K562 (cell line): ENCODE data around the gene NME4. TPM values are rescaled to one million over a fixed set of nuclear protein-coding genes. Genes with fewer than 3 reads are reported as not detected.

Experiments used
- ATAC-seq: fragments of 200-7000 bp; cut with Tn5 transposase; 3 replicates; pipeline ENCODE4 v1.9.1; 2020; ENCODE audit warnings: moderate library complexity
- BruUV-seq: library from RNA; stranded (reverse); fragments of 400-500 nt; replicated peaks from 2 replicates; lab custom pipeline; 2021; lab: Mats Ljungman, UMichigan
- CTCF ChIA-PET: fragments of 300-600 bp; formaldehyde crosslinking; extraction: SDS; loops from one replicate; lab custom pipeline; 2021; ENCODE audit warnings: low intra/inter-chr PET ratio; lab: Yijun Ruan, JAX
- POLR2A ChIA-PET: fragments of 300-600, 350-650 bp; sonication (Branson Sonifier 250); formaldehyde crosslinking; extraction: SDS; loops from one replicate; lab custom pipeline; 2021; ENCODE audit warnings: antibody characterized with exemption, inconsistent platforms; lab: Yijun Ruan, JAX
- DNase-seq, 4 experiments: peaks; one replicate each; pipeline versions ENCODE4 v3.0.0 to v3.0.0-alpha.2; 2011 to 2018; ENCODE audit warnings: low spot score in 3 of 4, mixed read lengths in 3 of 4; ENCODE audit errors: extremely low read depth in 1 of 4
- FAIRE-seq: peaks from 2 replicates; lab custom pipeline; 2011; peaks lifted over from hg19 to GRCh38; lab: Jason Lieb, UNC
- H2AFZ ChIP-seq: 2 replicates; pipeline ENCODE4 v1.6.0; 2011; ENCODE audit warnings: low read depth, low read length, control low read depth, inconsistent platforms
- H3K27ac ChIP-seq: fragments of 200-600 bp; 3 replicates; pipeline ENCODE4 v1.8.0; 2011; ENCODE audit warnings: low read depth, mild to moderate bottlenecking, control low read depth, inconsistent platforms, low read length, moderate library complexity, mixed read lengths; ENCODE audit errors: extremely low read depth
- H3K27me3 ChIP-seq, 2 experiments: fragments of 300-600 bp in 1 of 2; 2 replicates in 1 of 2; 3 replicates in 1 of 2; pipeline versions ENCODE4 v1.6.0 to v1.8.0; 2011; ENCODE audit warnings: inconsistent platforms in 2 of 2, low read length in 2 of 2, mild to moderate bottlenecking in 1 of 2, mixed read lengths in 1 of 2, moderate library complexity in 1 of 2; ENCODE audit not compliant: control insufficient read depth in 2 of 2, insufficient read depth in 2 of 2
- H3K36me3 ChIP-seq: fragments of 300-600 bp; 3 replicates; pipeline ENCODE4 v1.8.0; 2011; ENCODE audit warnings: mild to moderate bottlenecking, low read length, inconsistent platforms; ENCODE audit not compliant: control insufficient read depth, insufficient read depth
- H3K4me1 ChIP-seq, 2 experiments: fragments of 200-600 bp in 1 of 2; replicated peaks in 1 of 2; 2 replicates in 1 of 2; 3 replicates in 1 of 2; pipeline versions ENCODE4 v1.5.1 to v1.8.0; 2011; ENCODE audit warnings: inconsistent platforms in 2 of 2, low read length in 2 of 2, mild to moderate bottlenecking in 1 of 2, mixed read lengths in 1 of 2, moderate library complexity in 1 of 2; ENCODE audit not compliant: control insufficient read depth in 2 of 2, insufficient read depth in 2 of 2
- H3K4me2 ChIP-seq: 2 replicates; pipeline ENCODE4 v1.6.1; 2011; ENCODE audit warnings: low read length, control low read depth, inconsistent platforms, mixed read lengths; ENCODE audit not compliant: insufficient read depth
- H3K4me3 ChIP-seq: fragments of 200-600 bp; sonication (generic), shearing (Covaris generic); 2 replicates; pipeline ENCODE4 v1.5.1; 2016; ENCODE audit warnings: control low read depth, inconsistent platforms
- H3K79me2 ChIP-seq: fragments of 200-600 bp; 3 replicates; pipeline ENCODE4 v1.8.0; 2011; ENCODE audit warnings: low read length, inconsistent platforms; ENCODE audit not compliant: control insufficient read depth, insufficient read depth
- H3K9ac ChIP-seq, 2 experiments: 2 replicates each; pipeline versions ENCODE4 v1.6.0 to v1.6.1; 2011; ENCODE audit warnings: low read depth in 2 of 2, low read length in 2 of 2, control low read depth in 1 of 2, inconsistent platforms in 1 of 2, mild to moderate bottlenecking in 1 of 2, mixed read lengths in 1 of 2; ENCODE audit not compliant: insufficient read depth in 1 of 2
- H3K9me1 ChIP-seq: one replicate; pipeline ENCODE4 v1.6.0; 2011; ENCODE audit warnings: inconsistent platforms, mild to moderate bottlenecking, low read length, moderate library complexity; ENCODE audit not compliant: control insufficient read depth, insufficient read depth
- H3K9me3 ChIP-seq: replicated peaks from 2 replicates; pipeline ENCODE4 v1.5.1; 2011; ENCODE audit warnings: low read depth, low read length, inconsistent platforms; ENCODE audit not compliant: control insufficient read depth, insufficient read depth
- H4K20me1 ChIP-seq: replicated peaks from 2 replicates; pipeline ENCODE4 v1.6.1; 2011; ENCODE audit warnings: low read length, inconsistent platforms, mixed read lengths; ENCODE audit not compliant: control insufficient read depth, insufficient read depth
- ARID3A ChIP-seq: IDR thresholded peaks from 2 replicates; pipeline ENCODE4 v1.6.1; 2012; ENCODE audit warnings: low read depth, low read length, improper control_type of control experiment, borderline replicate concordance
- ARNT ChIP-seq, 2 experiments: fragments of 450-650 bp; IDR thresholded peaks; 2 replicates each; pipeline ENCODE4 v1.6.1; 2016; ENCODE audit warnings: mild to moderate bottlenecking in 1 of 2
- BMI1 ChIP-seq: fragments of 150-350 bp; IDR thresholded peaks from 2 replicates; pipeline ENCODE4 v1.6.1; 2014; ENCODE audit warnings: low read length
- BRD9 ChIP-seq: fragments of 450-650 bp; IDR thresholded peaks from 2 replicates; pipeline ENCODE4 v1.6.1; 2018; ENCODE audit warnings: low read depth; ENCODE audit not compliant: partially characterized antibody
- DLX4 ChIP-seq: fragments of 250-450 bp; sonication (Bioruptor Pico); IDR thresholded peaks from 2 replicates; pipeline ENCODE4 v1.6.1; 2021; ENCODE audit warnings: mild to moderate bottlenecking
- FOSL1 ChIP-seq: fragments of 200-800 bp; sonication (Bioruptor generic); conservative IDR thresholded peaks from 2 replicates; pipeline ENCODE4 v1.6.1; 2016; ENCODE audit warnings: missing genetic modification characterization, missing compliant biosample characterization
- FOXK2 ChIP-seq, 2 experiments: fragments of 450-650 bp; IDR thresholded peaks in 1 of 2; conservative IDR thresholded peaks in 1 of 2; 2 replicates each; pipeline ENCODE4 v1.6.1; 2016; ENCODE audit warnings: low read depth in 2 of 2, mild to moderate bottlenecking in 1 of 2
- HNRNPH1 ChIP-seq: fragments of 200-400 bp; formaldehyde crosslinking; optimal IDR thresholded peaks from 2 replicates; pipeline ENCODE3; 2017; ENCODE audit warnings: low read depth, mild to moderate bottlenecking, low read length, moderate library complexity
- KLF1 ChIP-seq: fragments of 450-650 bp; IDR thresholded peaks from 2 replicates; pipeline ENCODE4 v1.6.1; 2016; ENCODE audit warnings: missing genetic modification characterization, missing compliant biosample characterization
- PCBP2 ChIP-seq: fragments of 200-400 bp; formaldehyde crosslinking; IDR thresholded peaks from 2 replicates; pipeline ENCODE4 v1.6.1; 2018; ENCODE audit warnings: low read length, low read depth, mild to moderate bottlenecking, moderate library complexity; ENCODE audit not compliant: poor library complexity, severe bottlenecking
- RFX7 ChIP-seq: fragments of 250-450 bp; sonication (Bioruptor Pico); IDR thresholded peaks from 2 replicates; pipeline ENCODE4 v1.5.1; 2021; ENCODE audit warnings: mild to moderate bottlenecking
- TEAD1 ChIP-seq, 2 experiments: fragments of 450-650 bp in 1 of 2; sonication (generic) in 1 of 2; formaldehyde crosslinking; IDR thresholded peaks; 2 replicates each; pipeline versions ENCODE4 v1.4.0 to v1.8.0; 2020 to 2022; ENCODE audit warnings: mild to moderate bottlenecking in 2 of 2, missing genetic modification reagents in 1 of 2
- ZBTB34 ChIP-seq: fragments of 250-450 bp; sonication (Bioruptor Pico); IDR thresholded peaks from 2 replicates; pipeline ENCODE4 v1.8.0; 2021; ENCODE audit warnings: mild to moderate bottlenecking, moderate library complexity
- ZNF512 ChIP-seq: IDR thresholded peaks from 2 replicates; pipeline ENCODE4 v1.6.1; 2016; ENCODE audit warnings: missing genetic modification characterization, missing compliant biosample characterization
- ZNF586 ChIP-seq: fragments of 450-650 bp; formaldehyde crosslinking; conservative IDR thresholded peaks from 2 replicates; pipeline ENCODE4 v1.4.0; 2020; ENCODE audit warnings: mild to moderate bottlenecking, moderate library complexity
- WGBS: fragments of 100-300 bp; shearing (Covaris generic); methylation state at CpG from one replicate; pipeline ENCODE4 v1.1.6; 2016; ENCODE audit warnings: low coverage, mixed read lengths; ENCODE audit not compliant: insufficient coverage; ENCODE audit errors: missing lambda C conversion rate; 5-methylcytosine and 5-hydroxymethylcytosine counted together
- in situ Hi-C: fragments of 300-500 bp; cut with MboI; formaldehyde crosslinking; loops from 4 replicates; pipeline ENCODE4 v1.15.0; 2018; ENCODE audit warnings: inconsistent platforms, mixed read lengths
- intact Hi-C: fragments of 100-400 bp; cut with micrococcal nuclease; formaldehyde crosslinking; loops from 2 replicates; pipeline ENCODE4 v1.14.2; 2022
- polyA plus RNA-seq, 8 experiments: library from polyadenylated mRNA; depleted of rRNA in 4 of 8; stranded (reverse) in 5 of 8; unstranded in 3 of 8; fragments of >200 nt; fragmentation: Nextera tagmentation in 2 of 8; fragmentation: Illumina TruSeq in 1 of 8; extraction: Ambion mirVana in 2 of 8; extraction: Trizol in 1 of 8; gene quantifications; 2 replicates each; pipeline versions ENCODE4 v1.2.1 to v1.2.3, GENCODE V29; 2011 to 2014; ENCODE audit warnings: inconsistent platforms in 1 of 8, missing spikeins in 1 of 8
- total RNA-seq, 7 experiments: library from RNA; depleted of rRNA in 6 of 7; stranded (reverse); fragments of >200 nt in 6 of 7; fragmentation: Illumina TruSeq in 2 of 7; extraction: Trizol in 2 of 7; gene quantifications; 2 replicates each; pipeline versions ENCODE4 v1.2.1 to v1.2.3, GENCODE V29; 2011 to 2021; ENCODE audit warnings: low replicate concordance in 1 of 7

The NME4 gene
- total and polyA plus RNA-seq, 9 of the 15 experiments (the other 6 are each of a cell fraction or from before 2014, with no cell fraction given) = 15.4 to 264 (median 139) TPM

- TF ChIP-seq FOSL1 (no peak), HNRNPH1 (no peak), BMI1 (no peak)
These were observed 33.9 kb downstream of the NME4 start (continued) for GRCh38 chr16:430904-431303.

- no peak overlapping the region for H2AFZ ChIP-seq
- ATAC-seq (no peak), DNase-seq (no peak), FAIRE-seq (no peak)
- H4K20me1 ChIP-seq = no peaks in the 10 kb centered on the region
- no TSS peak for BruUV-seq
- peaks cover 0 to 2% of the 10 kb centered on the region in 2 experiments; a peak in 1 of 5 replicates for H3K4me1 ChIP-seq
- CTCF ChIA-PET = no interaction called here
- no peaks in the 10 kb centered on the region for H3K79me2 ChIP-seq
- no peaks in the 10 kb centered on the region for H3K9me3 ChIP-seq
- intact Hi-C loops (no loop called here), in situ Hi-C loops (no loop called here)
- H3K4me2 ChIP-seq = no peak overlapping the region
- H3K9ac ChIP-seq = peak overlapping the region in 1 of 2 experiments; percentile 55; a peak in 1 of 4 replicates
- H3K36me3 ChIP-seq = no peaks in the 10 kb centered on the region
- H3K9me1 ChIP-seq = no peaks in the 10 kb centered on the region
- 78% methylated on average over 4 of the region's 6 CpGs for WGBS
- H3K4me3 ChIP-seq = no peak overlapping the region
- no peaks in the 10 kb centered on the region for H3K27me3 ChIP-seq
- no peak overlapping the region for H3K27ac ChIP-seq
- POLR2A ChIA-PET = no interaction called here
- no peak for TF ChIP-seq ARNT (IDR thresholded peaks at IDR 0.05)
- TF ChIP-seq TEAD1 (CRISPR knock-in tag; IDR thresholded peaks at IDR 0.05) = no peak
- no peak for TF ChIP-seq PCBP2
- no peak for TF ChIP-seq ZNF512 (tag)
- TF ChIP-seq ZNF586 (CRISPR knock-in tag) = no peak
- TF ChIP-seq RFX7 (CRISPR knock-in tag) = no peak
- TF ChIP-seq BRD9 = no peak
- TF ChIP-seq KLF1 (tag) = no peak
- no peak for TF ChIP-seq ZBTB34 (CRISPR knock-in tag)
- TF ChIP-seq DLX4 (CRISPR knock-in tag) = no peak
- TF ChIP-seq ARID3A = no peak
- TF ChIP-seq FOXK2 (conservative IDR thresholded peaks at IDR 0.05 in 1 of 2, IDR thresholded peaks at IDR 0.05 in 1 of 2; ENCODE audit: low read depth in 2 of 2) = no peak
These were observed 43.6 kb downstream of the NME4 start for GRCh38 chr16:440627-441026.
